Fibroblast of upper back skin (primary cell): ENCODE results near the gene CRYBG1.

Experiments
- DNase-seq: peaks from one replicate; pipeline ENCODE4 v3.0.0-alpha.2; 2013

The CRYBG1 gene

DNA sequence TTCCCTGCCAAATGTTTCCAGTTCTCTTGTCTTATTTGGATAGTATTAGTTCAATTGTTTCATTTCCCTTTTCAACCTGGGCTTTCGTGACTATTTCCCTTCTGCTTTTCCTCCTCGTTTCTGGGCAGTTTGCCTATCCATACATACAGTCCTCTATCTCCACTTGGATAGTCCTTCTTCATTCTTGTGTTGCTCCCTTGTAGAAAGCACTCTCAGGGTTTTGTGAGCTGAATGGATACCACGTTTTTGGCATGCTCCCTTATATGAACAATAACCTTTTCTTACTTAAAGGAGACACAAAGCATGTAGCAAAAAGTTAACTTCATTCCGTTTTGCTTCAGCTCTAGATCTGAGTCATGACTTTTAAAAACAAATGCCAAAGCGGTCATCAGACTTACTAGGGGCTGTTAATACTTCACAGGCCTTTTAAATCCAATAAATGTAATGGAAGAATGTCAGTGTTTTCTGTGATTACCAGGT is 16.6 kb downstream of the CRYBG1 start:
- peak; percentile 66 for DNase-seq

DNA sequence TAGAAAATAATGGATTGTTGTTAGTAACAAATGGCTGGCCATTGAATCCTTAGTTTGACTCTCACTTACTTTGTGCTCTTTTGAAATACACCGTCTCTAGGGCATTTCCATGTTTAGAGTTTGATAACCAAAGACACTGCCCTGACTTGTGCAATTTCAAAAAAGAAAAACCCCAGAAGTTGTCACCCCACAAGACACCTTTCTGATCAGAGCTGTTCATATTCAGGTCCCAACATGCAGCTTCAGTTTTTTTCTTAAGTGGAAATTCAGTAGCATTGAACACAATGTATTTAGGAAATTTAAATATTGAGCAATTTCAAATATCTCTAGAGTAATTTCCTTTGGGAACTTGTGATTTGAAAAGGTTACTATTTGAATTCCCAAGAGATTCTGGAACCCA is 19.4 kb downstream of the CRYBG1 start:
- DNase-seq, result no peak

DNA sequence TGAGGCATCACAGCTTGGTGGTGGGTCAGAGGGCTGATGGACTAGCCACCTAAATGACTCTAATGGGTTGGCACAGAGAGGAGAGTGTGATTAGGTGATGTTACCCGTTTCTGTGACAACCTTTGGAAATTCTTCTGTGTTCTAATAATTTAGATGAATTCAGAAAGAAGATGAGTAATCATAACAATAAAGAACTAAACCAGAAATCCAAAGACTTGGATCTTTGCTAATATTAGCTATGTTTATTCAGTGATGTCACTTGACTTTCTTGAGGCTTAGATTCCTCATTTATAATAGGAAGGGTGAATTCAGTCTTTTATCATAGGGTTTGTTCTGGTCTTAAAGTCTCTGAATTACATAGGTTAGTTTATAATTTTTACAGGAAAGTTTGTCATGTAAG is 19.9 kb downstream of the CRYBG1 start:
- DNase-seq, result peak; percentile 10

DNA sequence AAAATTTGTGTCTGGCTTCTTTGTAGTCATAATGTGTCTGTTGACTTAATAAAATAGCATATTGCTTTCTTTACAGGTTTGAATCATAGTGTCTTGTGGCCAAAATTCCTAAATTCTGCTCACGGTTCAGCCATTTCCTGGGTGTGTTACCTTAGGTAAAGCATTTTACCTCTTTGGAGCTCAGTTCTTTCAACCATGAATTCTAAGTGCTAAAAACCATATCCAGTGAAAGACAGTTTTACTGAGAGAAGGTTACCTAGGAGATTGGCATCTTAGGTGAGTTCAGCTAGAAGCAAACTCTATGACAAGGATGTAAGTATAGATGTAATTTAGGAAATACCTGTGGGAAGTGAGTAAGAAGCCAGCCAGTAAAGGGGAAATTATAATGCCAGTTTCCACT is 20.7 kb downstream of the CRYBG1 start:
- DNase-seq, result no peak

DNA sequence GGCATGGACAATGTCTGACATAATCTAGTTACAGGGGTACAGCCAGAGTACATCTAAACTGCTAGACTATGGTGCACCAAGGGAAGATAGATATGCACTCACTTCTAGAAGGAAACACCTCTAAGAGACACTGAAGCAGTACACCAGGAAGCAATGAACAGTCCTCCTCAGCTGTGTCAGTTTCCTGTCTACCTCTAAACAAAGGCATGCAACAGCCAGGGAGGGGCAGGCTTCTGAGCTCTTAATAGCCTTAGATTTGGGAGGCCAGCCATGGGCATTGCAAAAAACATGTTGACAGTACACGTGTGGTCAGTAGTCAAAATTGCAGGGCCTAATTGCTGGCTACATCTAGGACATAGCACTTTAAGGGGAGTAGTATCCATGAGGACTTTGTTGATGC is 21.4 kb downstream of the CRYBG1 start:
- no peak for DNase-seq

DNA sequence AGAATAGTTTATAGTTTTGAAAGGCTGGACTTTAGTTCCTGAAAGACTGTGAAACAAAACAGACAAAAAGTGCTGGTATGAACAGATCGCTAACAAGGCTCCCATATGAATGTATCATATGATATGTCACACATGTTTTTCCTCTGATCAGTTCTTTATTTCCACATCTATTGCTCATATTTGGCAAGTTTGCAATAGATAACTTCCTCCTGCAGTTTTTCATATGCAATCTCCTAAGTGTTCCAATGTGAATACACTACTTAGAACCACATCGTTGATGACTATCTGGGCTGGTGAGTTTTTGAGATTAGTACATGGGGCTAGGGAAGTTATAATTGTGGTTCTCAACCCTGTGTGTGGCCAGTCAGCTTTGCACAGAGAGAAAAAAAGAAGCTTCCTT is 23.1 kb downstream of the CRYBG1 start:
- peak; percentile 52 for DNase-seq

DNA sequence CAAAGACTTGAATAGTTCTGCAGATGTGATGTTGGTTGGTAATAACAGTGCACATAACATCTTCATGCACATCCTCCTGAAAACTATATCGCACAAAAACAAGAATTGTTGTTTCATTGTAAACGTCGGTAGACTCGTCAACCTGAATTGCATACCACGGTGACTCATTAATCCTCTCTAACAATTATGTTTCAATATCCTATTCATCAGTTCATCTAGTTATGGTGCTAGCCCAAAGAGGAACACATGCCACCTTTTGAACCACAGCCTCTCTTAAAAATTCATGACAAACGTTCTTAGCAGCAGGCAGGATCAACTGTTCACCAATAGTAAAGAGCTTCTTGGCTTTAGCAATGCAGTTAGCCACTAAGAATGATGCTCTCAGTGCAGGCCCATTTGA is 25.0 kb downstream of the CRYBG1 start:
- DNase-seq, result no peak

DNA sequence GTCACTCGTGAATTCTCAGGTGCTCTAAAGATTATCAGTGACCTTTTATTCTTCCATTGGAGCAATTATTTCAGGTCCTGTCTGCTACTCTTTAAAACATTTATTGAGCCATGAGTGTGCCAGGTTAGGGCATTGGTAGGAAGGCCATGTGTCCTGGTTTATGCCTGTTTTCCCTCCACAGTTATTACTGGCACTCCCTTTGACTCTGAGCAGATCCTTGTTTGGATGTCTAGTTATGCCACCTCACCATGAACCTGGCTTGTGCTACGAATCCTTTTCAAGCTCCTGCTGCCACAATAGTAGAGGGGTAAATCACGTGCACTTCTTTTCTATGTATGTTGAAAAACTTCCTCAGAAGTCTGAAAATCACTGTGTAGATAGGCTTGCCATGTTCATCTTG is 27.4 kb downstream of the CRYBG1 start:
- no peak for DNase-seq

DNA sequence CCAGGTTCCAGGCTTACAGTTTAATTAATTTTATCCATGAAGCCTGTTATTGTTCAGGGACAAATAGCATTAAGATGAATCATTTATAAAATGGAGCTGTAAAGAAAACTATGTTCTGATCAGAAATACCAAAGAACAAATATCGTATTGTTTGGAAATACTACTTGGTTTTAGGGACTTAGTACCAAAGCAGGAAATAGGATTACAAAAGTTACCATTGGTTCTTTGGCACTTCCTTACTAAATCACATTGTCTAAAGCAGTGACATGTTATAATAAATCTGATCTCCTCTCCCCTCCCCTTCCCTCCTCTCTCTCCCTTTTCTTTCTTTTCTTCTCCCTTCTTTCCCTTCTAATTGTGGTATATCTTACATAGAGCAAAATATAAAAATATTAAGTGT is 29.6 kb downstream of the CRYBG1 start:
- DNase-seq, result no peak

DNA sequence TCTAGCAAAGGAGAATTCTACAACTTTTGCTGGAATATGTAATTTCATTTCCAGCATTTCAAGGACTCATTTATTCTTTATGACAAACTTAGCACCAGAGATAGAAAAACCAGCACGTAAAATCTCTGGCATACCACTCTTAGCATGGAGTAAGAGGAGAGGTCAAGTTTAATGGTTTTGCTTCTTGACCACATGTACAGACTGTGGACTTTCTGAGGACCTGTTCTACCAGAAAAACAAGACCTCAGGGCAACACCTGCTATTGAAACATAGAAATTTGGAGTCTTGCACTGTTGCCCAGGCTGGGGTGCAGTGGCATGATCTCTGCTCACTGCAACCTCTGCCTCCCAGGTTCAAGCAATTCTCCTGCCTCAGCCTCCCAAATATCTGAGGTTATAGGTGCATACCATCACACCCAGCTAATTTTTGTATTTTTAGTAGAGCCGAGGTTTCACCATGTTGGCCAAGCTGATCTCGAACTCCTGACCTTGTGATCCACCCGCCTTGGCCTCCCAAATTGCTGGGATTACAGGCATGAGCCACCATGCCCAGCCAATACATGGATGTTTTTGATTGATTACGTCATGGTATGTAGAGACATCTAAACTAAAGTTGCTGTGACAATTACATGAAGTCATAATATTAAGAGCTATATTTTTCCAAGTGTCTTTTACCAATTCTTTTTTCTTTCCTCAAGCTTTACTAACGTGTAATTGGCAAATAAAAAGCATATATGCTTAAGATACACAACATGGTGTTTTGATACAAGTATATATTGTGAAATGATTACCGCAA is 36.1 kb downstream of the CRYBG1 start:
- no peak for DNase-seq

DNA sequence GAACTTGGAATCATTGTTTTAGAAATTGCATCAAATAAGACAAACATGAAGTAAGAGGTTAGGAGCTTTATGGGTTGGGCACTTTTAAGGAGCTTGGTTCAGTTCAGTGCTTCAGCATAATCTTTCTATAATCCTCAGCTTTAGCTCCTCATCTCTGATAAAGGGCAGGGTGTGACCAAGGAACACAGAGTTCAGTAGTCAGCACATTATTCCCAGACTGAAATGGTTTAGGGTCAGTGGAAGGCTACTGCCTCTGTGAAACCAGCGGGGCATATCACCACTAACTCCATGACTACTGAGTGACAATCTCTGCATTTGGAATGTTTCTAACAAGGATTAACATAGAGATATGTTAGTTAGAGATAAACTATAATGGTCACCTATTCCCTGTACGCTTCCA is 36.9 kb downstream of the CRYBG1 start:
- no peak for DNase-seq

DNA sequence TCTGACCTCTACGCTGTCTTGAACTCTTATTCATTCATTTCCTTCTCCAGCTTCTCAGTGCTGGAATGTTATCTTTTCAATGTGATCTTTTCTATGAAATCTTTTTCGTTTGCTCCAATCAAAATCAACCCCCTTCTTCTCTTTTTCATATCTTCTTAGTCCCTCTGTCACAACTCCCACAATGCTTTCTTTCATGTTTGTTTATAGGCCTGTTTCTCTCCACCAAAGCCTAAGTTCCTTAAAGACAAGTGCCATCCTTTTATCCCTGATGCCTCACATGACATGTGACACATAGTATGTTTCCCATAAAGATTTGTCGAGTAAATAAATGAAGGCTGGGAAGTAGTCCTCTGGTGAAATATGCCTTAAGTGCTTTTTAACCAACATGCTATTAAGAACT is 38.1 kb downstream of the CRYBG1 start:
- no peak for DNase-seq

DNA sequence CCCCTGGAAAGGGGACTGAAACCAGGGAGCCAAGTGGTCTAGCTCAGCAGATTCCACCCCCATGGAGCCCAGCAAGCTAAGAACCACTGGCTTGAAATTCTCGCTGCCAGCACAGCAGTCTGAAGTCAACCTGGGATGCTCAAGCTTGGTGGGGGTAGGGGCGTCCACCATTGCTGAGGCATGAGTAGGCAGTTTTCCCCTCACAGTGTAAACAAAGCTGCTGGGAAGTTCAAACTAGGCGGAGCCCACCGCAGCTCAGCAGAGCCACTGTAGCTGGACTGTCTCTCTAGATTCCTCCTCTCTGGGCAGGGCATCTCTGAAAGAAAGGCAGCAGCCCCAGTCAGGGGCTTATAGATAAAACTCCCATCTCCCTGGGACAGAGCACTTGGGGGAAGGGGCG is 44.5 kb downstream of the CRYBG1 start:
- peak; percentile 33 for DNase-seq

DNA sequence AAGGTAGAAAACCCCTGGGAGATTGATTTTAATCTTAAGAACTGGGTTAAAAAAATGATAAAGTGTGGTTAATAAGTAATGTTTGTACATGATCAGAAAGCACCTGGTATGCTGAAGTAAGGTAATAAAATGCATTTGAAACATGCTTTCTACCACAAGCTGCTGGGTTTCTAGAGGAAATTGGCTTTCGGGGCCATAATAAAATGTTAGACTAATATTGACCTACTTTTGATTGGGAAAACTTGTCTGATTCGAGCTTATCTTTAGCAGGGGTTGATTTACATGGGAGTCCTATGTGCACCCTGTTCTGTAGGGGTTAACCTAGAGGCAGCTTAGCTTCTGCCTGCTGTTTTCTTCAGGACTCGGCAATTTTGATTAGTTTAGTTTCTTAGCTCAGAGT is 50.5 kb downstream of the CRYBG1 start:
- no peak for DNase-seq

DNA sequence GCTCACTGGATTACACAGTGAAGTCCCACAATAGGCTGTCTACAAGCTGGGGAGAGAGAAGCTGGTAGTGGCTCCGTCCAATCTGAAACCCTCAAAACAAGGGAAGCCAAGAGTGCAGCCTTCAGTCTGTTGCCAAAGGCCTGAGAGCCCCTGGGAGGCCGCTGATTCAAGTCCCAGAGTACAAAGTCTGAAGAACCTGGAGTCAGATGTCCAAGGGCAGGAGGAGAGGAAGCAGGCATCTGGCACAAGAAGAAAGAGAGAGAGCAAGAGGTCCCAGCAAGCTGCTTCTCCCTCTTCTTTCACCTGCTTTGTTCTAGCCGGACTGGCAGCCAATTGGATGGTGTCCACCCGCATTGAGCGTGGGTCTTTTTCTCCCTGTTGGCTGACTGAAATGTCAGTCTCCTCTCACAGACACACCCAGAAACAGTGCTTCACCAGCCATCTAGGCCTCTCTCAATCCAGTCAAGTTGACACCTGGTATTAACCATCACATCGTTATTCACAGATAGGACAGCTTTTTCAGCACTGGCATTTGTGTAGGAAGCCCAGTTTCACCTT is 51.2 kb downstream of the CRYBG1 start:
- no peak for DNase-seq

DNA sequence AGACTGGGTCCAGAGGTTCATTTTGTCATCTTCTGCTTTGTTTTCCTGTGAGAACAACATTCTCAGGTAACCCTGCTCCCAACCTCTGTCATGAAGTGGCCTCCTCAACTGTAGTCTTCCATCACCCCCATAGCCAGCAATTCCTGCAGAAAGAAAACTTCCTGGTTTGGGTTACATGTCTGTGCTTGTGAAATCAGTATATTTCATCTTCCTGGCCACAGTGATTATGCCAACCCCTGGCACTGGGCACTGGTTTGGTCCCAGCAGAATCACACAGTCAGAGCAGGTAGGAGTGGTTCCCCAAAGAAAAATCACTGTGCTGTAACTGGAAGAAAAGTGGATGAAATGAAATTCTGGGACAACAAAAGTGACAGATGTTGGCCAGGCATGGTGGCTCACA is 52.5 kb downstream of the CRYBG1 start:
- no peak for DNase-seq

DNA sequence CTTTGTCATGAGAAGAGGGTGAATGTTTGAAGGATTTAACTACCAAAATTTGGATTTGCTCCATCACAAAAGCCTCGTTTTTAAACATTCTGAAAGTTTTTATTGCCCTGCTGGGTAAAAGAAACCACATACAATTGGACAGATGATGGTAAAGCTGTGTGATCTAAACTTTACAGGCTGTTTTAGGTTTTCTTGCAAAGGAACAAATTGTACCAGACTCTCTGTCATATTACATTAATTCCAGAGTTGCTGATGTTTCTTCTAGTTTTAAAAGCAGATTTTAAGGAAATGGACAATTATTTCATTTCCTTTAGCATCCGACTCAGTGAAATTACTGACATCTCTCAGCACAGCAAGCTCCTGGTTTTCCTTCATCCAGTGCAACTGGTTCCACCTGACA is 53.2 kb downstream of the CRYBG1 start:
- DNase-seq, result no peak

DNA sequence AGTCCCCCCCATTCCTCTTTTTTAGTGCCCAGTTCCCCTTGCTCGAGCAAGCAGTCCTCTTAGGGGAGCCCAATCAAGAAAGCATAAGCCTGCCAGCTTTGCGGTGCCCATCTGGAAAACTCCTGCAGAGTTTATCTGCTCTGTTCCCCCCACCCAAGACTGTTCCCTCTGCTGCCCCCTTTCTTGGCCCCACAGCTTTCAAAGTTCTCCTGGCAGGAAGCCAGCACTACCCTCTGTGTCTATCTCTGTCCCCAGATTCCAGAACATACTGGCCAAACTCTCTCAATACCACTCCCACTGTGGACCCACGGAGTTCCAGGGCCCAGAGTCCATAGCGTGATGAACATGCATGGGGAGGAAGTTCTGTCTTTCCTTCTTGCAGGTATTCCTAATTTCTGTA is 55.4 kb downstream of the CRYBG1 start:
- DNase-seq, result no peak

DNA sequence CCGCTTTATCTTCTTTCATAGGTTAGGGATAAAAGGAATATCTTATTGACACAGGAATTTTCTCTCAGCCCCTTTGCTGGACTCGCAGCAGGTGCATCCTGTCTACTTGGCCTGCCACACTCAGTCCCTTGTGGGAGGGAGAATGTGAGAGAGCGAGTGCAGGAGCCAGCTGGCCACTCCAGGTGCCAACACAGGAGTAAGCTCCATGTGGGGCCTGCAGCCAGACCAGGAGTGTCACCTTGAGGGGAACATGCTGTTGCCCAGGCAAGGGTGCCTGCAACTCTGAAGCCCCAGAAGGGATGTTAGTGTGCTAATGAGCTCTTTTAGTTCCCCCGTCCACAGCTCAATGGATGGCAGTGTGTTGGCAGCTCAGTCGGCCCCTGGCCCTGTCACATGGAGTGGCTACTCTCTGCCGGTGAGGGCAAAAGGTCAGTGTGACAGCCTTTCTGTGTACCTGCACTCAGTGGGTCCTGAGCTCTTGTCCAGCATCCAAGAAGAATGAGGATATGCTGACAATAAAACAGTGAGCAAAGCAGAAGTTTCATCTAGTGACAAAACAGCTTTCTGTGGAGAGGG is 57.1 kb downstream of the CRYBG1 start:
- DNase-seq, result no peak

DNA sequence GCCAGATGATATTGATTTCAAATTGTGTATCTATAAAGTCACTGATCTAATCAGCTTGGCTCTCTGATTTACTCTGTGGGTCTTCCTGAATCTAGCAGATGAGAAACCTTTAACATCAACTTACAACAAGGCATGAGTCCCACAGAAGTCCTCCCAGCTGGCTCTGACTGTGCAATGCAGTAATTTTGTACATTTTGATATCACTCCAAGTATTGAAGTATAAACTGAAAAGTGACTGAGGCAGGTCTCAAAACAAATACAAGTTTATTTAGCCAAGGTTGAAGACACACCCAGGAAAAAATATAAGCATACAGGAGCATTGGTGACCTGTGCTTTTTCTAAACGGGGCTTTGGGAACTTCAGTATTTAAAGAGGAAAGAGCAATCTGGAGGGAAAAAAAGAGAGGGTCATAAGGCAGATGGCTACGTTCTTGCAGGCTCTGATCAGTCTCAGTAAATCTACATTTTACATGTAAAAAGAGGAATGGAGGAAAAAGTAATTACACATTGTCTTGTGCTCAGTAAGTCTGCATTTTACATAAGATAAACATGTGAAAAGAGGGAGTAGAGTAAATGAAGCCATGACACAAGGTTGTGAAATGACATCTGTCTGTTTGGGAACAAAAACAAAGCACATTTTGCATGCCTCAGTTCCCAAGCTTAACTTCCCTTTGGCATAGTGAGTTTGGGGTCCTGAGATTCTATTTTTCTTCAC is 59.5 kb downstream of the CRYBG1 start:
- no peak for DNase-seq

DNA sequence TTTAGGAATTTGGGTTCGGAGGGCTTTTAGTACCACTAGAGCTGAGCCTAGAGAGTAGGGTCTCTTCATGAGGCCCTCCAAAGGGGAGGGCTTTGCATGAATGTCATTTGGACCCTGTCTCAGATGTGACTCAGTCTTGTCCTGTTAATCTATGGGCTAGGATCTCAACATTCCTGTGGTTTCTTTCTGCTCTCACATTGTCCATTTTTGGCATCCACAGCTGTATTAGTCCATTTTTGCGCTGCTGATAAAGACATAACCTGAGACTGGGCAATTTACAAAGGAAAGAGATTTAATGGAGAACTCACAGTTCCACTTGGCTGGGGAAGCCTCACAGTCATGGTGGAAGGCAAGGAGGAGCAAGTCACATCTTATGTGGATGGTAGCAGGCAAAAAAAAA is 61.0 kb downstream of the CRYBG1 start:
- peak; percentile 60 for DNase-seq

DNA sequence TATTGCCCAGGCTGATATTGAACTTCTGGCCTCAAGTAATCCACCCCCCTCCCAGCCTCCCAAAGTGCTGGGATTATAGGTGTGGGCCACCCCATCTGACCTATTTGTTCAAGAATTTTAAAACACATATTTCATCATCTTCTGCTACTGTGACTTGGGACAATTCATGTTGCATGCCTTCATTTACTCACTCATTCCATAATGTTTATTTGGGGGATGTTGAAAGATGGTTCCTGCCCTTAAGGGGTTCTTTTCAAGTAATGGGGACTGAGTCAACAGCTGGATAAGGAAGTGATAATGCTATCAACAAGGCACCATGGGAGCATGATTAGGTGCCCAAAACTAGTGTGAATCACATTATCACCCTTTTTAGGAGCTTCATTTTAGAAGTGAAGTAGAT is 62.0 kb downstream of the CRYBG1 start:
- peak; percentile 6 for DNase-seq

DNA sequence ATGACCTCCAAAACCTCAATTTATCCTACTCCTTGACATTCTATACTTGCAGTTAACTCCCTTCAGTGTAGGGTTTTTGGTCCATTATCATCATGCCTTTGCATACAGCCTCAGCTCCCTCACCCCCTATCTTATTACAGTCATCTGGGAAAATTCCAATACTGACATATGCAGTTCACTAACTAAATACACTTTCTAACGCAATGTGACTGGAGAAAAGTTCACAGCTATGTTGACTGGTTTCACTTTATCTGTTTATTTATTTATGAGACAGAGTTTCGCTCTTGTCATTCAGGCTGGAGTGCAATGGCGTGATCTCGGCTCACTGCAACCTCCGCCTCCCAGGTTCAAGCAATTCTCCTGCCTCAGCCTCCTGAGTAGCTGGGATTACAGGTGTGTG is 64.9 kb downstream of the CRYBG1 start:
- DNase-seq, result no peak
